COLO829 (cell line): ENCODE data around the gene NPIPB8.
"Not testable (repeated sequence)": the region's sequence is repeated elsewhere in the genome, so short reads cannot be mapped to it uniquely, and the experiment has no call there.

Experiments
- DNase-seq: peaks from one replicate; pipeline ENCODE4 v3.0.0; 2012; ENCODE audit warnings: low spot score

Gene NPIPB8

DNA sequence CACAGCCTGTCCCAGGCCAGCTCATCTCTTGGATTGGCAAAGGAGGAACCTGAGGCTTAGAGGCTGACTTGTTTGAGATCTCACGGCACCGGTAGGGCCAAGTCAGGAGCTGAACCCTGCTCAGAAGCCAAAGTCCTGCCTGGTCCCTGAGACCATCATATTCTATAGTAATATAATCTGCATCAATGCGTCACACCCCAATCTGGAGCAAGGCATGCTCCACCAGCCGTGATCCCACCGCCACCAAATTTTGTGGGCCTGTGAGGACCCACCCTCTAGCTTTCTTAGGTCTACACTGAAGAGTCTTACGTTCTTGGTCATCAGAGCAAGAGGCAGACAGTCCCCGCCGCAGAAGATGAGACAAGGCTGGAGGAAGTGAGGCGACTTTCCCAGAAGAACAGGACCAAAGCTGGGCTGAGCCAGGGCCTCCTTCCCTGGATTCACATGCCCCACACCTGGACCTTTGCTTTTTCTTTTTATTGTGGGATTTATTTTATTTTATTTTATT lies 30.7 kb upstream of the NPIPB8 start:
- no peak for DNase-seq

DNA sequence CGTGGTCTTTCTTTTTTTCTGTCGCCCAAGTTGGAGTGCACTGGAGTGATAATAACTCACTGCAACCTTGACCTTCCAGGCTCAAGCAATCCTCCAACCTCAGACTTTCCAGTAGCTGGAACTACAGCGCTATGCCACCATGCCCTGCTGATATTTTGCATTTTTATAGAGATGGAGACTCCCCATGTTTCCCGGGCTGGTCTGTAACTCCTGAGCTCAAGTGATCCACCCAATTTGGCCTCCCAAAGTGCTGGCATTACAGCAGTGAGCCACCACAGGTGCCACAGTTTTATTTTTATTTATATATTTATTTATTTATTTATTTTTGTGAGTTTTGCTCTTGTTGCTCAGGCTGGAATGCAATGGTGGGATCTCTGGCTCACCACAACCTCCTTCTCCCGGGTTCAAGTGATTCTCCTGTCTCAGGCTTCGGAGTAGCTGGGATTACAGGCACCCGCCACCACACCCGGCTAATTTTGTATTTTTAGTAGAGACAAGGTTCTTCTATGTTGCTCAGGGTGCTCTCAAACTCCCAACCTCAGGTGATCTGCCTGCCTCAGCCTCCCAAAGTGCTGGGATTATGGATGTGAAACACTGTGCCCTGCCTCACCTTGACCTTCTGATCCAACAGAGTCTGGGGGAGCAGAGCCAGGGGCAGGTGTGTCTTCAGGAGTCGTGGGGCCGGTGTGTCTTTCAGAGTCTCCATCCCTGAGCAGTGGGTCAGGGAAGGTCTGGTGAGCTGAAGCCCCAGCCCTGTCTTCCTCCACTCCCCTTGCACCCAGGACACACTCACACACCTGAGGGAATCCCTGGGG lies 30.0 kb upstream of the NPIPB8 start:
- not testable (repeated sequence) for DNase-seq

DNA sequence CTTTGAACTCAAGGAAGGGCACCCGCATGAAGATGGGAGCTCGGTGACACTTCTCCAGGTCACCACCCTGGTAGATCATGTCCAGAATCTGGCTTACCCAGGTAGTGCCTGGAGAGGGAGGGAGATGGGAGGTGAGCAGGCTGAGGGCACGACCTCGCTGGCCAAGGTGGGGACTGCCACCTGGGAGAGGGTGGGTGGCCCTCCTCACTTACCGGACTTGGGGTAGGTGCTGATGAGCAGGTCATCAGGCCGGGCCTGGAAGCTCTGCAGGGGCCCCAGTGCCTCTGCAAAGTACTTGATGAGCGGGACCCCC lies 29.4 kb upstream of the NPIPB8 start:
- DNase-seq, result not testable (repeated sequence)

DNA sequence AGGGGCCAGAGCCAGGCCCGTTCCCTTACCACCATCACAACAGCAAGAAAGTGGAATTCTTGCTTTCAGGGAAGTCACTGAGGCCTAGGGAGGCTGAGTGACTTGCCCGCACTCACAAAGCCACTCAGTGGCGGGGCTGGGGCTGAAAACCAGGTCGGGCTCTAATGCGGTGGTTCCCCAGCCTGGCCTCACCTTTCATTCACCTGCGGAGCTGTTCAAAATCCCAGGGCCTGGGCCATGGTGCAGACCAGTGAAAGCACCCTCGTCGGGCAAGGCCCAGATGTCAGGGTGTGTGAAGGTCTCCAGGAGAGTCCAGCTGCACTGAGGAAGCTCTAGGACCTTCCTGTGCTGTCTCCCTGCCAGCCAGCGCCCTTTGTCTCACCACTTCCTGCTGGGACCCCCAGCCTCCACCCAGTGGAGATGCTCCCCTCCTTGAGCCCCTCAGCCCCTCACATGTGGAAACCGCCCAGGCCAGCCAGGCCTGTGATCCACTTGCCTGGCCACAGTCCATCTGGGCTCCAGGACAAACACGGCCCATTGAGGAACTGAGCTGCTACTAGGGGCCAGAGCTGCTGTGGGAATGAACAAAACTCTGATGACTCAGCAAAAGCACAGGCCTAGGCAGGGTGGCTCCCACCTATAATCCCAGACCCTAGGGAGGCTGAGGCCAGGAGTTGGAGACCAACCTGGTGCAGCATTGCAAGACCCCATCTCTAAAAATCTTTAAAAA lies 28.8 kb upstream of the NPIPB8 start:
- not testable (repeated sequence) for DNase-seq

DNA sequence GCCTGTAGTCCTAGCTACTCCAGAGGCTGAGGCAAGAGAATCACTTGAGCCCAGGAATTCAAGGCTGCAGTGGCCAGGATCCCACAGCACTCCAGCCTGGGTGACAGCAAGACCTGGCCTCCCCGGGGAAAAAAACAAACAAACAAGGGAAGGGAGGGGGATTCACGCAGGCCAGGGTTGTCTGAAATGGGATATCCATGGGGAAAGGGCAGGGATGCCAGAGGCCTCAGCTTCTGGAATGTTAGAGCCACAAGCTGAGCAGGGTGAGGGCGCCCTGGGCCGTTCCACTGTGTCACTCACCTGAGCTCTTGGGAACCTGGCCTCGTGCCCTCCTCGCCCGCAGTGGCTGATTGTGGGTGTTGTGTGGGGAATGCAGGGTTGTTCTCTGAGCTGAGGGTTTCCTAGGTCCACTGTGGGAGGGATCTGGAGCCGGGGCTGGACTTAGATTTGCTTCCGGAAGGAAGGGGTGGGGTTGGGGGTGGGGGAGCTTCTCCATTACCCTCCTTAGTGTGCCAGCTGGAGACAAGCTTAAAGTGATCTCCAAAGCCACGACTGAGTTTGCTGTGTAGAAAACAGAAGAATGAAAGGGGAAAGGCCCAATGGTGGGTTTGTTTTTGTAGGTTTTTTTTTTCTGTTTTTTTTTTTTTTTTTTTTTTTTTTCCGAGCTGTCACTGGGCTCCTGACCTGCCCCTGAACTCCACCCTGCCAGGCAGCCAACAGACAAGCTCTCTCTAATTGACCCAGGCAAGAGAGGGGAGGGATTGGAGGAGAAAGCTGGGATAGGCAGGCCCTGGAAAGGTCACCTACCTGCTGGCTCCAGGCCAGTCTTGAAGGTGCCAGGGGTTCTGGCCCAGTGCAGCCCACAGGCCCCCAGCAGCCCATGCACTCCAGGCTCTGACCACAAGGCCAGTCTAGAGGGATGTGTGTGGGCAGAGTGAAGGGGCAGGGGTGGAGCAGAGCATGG lies 28.0 kb upstream of the NPIPB8 start, which contains the start of gene SULT1A1:
Gene SULT1A1 (minus strand): TSS at position 414 of the 964 bp plus-strand sequence. CDS start 1,189 bp downstream, outside the sequence.
- DNase-seq, result no peak

DNA sequence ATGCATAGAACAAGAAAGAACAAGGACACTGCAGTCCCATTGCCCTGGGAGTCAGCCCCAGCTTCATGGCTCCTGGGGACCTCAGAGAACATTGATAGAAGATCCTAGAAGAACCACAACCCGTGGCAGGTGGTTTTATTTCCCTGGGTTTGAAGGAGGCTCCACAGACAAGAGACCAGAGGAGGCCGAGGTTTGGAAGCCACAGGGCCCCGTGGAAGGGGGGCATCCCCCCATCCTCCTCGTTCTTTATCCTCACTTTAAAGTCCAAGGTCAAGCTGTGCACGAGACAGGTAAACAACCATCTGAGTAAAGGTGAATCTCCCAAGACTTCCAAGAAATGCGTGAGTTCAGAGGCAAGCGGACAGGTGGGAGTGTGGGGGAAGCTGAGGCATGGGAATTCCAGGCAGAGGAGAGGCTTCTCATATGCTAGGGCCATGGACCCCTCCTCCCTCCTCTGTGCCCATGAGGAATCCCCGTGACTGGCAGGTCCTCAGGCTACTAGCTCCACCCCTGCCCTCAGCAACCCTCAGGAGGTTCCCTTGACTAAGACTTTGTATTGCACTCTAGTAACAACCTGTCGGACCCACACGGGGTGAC lies 27.2 kb upstream of the NPIPB8 start:
- no peak for DNase-seq

DNA sequence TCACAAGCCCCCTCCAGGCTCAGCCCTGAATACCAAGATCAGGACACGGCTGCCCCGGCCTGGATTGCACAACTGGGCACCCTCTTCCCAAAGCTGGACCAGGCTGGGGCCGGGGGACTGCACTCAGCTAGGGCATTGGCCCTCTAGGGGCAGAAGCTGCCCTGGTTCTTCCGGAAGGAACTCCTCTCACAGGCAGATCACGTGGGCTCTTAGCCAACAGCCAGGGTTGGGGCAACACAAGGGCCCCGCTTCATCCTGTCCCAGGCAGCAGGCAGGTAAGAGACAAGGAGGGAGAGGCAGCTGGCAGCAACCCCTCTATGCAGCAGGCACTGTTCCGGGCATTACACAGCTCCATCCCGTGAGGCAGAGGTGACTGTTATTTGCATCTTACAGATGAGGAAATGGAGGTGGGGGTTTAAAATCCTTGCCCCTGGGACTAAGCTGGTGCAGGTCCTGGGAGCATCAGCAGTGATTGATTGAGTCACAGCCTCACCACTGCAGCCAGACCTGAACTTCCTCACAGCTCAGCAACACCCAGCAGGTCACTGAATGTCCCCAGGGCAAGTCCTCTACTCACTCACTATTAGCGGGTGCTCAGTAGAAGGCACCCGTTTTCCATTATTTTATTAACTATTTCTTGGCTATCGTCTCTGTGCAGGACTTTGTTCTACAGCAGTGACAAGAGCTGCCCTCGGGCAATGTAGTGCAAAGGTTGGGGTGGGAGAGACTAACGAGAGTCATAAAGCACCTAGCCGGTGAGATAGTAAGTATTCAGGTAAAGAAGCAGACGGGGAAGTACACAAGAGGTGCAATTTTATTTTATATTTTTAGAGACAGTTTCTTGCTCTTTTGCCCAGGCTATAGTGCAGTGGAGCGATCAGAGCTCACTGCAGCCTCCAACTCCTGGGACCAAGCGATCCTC lies 25.2 kb upstream of the NPIPB8 start:
- not testable (repeated sequence) for DNase-seq

DNA sequence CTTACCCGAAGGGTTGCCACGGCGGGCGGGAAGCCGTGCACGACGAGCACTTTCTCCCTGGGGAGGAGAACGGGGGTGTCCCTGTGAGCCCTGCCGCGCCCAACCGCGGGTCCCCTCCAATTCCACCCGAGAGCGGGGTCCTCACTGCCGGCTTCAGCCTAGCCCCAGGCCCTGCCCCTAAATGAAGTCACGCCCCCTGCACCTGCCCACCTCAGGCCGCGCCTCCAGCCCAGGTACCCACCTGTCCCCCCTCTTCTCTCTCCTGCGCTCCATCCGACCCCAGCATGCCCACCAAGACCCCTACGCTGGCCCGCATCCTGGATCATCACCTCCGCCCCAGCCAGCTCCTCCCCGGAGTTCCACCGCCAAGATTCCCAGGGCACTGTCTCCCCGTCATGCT lies 24.0 kb upstream of the NPIPB8 start:
- DNase-seq, result not testable (repeated sequence)

DNA sequence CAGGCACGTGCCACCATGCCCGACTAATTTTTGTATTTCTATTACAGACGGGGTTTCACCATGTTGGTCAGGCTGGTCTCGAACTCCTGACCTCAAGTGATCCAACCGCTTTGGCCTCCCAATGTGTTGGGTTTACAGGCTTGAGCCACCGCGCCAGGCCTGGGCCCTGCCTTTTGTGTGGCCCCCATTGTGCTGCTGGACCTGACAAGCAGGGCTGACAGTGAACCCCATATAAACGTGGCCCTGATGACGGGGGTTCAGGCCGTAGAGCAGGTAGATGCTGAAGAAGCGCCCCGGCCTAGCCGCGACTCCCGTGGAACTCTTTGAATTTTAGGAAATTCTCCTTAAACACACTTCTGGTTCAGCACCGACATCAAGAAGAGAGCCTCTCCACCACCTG lies 23.3 kb upstream of the NPIPB8 start:
- DNase-seq, result not testable (repeated sequence)

DNA sequence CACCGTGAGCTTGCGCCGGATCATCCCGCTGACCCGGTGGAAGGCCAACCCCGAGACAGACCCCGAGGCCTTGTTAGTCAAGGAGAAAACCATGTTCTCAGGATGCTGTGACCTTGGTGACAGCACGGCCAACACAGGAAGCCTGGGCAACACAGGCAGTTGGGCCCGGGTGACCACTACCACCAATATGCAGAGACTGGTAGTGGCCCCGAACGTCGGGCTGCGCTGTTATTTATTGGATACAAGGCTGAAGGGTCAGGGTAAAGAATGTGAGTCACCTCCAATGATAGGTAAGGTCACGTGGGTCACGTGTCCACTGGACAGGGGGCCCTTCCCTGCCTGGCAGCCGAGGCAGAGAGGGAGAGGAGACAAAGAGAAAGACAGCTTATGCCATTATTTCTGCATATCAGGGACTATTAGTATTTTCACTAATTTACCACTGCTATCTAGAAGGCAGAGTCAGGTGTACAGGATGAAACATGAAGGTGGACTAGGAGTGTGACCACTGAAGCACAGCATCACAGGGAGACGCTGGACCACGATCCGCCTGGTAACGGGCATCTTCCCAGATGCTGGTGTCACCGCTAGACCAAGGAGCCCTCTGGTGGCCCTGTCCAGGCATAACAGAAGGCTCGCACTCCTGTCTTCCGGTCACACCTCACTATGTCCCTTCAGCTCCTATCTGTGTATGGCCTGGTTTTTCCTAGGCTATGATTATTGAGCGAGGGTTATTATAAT lies 22.2 kb upstream of the NPIPB8 start:
- not testable (repeated sequence) for DNase-seq

DNA sequence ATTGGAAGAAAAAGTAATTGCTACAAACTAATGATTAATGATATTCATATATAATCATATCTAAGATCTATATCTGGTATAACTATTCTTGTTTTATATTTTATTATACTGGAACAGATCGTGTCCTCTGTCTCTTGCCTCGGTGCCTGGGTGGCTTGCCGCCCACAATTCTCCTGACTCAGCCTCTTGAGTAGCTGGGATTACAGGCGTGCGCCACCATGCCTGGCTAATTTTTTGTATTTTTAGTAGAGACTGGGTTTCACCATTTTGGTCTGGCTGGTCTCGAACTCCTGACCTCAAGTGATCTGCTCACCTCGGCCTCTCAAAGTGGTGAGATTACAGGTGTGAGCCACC lies 21.7 kb upstream of the NPIPB8 start:
- not testable (repeated sequence) for DNase-seq

DNA sequence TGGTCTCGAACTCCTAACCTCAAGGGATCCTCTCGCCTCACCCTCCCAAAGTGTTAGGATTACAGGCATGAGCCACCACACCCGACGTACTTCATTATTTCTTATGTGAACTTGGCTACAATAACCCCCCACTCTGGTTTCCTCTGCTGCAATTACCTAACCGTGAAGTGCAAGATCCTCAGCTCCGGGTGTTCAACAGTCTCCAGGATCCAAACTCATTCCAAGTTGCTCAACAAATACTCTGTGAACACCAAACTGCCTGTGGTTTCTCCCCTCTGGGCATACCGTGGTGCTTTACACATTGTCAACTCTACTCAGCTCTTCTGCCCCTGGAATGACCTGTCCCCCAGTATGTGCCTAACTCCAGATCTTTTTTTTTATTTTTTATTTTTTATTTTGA lies 21.2 kb upstream of the NPIPB8 start:
- DNase-seq, result no peak

DNA sequence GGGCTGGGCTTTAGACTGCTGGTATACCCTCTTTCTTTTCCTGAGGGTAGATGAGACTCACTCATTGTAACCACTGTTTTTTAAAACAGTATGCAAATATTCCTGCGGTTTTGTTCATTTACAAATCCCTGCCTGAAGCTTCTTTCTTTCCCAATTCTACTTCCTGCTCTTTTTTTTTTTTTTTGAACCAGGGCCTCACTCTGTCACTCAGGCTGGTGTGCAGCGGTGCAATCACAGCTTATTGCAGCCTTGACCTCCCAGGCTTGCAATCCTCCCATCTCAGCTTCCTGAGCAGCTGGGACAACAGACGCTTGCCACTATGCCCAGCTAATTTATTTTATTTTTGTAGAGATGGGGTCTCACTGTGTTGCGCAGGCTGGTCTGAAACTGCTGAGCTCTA lies 20.0 kb upstream of the NPIPB8 start:
- DNase-seq, result no peak

DNA sequence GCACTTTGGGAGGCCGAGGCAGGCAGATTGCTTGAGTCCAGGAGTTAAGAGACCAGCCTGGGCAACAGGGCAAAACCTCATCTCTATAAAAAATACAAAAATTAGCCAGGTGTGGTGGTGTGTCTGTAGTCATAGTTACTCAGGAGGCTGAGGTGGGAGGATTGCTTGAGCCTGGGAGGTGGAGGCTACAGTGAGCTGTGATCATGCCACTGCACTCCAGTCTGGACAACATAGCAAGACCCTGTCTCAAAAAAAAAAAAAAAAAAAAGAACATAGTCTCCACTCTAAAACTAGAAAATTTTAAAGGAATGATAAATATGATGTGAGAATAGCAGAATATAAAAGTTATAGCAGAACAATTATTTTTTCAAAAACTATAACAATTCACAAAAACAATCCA lies 17.5 kb upstream of the NPIPB8 start:
- DNase-seq, result not testable (repeated sequence)

DNA sequence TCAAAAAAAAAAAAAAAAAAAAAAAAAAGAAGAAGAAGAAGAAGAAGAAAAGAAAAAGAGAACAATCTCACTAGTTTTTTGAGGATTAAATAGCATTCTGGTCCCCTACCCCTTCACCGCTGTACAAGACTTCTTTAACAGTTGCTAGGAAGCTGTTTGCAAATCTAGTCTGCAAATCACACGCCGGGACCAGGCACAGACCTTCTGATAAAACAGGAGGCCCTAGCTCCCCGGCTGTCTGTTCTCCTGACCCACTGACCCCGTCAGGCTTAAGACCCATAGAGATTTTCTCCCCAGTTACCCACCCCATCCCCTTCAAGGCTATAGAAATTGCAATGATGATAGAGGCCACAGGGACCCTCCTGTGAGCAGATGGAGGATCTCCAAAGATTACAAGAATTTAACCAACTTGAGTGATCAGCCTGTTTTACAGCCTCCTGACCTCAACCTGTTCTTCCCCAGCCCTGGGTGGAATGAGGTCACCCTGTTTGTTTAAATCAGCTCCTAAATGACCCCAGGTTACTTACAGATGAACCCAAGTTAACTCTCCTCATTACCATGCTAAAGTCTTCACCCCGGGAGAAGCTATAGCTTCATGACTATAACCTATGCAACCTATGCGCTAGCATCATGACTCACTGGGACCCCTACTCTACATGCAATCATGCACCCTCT lies 16.2 kb upstream of the NPIPB8 start:
- no peak for DNase-seq

DNA sequence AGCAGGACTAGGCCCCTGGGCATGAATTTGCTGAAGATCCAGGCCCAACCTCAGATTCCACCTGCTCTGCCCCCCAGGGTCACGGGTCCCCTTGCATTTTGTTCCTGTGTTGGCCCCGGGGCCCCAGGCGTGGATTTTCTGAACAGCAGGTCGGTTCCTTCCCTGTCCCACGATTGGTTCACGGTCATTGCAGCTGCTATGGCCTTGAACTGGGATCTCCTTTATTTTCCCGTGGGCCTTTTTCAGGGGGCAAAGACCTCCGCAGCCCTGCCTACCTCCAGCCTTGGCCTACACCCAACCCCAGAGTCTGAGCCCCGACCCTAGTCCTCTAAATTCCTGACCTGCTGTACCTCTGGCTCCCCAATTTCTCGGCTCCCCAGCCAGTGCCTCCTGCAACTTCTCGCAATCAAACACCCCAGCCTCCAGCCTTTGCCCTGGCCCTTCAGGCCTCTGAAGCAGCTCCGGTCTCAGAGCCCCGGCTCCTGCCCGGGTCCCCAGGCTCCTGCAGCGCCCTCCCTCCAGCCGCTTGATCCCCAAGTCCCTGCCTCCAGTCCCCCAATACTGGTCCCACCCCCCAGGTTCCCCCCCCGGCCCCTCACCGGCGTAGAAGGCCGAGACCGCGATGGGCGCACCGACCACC lies 15.2 kb upstream of the NPIPB8 start:
- DNase-seq, result not testable (repeated sequence)

DNA sequence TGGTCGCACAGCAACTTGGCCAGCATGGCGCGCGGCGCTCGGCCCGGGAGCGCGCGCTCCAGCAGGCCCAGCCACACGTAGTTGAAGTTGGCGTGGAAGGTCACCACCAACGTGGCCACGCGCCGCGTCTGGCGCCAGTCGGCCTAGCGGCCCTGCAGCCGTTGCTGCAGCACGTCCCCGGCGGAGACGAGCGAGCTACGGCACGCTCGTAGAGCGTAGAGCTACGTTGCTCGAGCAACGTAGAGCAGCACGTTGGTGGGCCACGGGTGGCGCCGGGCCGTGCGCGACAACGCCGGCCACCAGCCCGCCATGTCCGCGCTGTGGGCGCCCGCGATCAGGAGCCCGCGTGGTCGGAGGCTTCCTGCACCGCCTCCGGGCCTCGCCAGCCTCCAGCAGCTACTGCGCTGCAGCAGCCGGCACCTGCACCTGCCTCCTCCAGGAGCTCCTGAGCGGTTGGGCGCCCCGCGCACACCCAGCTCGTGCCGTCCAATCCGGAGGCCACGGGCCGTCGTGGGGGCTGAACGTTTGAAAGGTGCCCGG lies 14.6 kb upstream of the NPIPB8 start:
- no peak for DNase-seq

DNA sequence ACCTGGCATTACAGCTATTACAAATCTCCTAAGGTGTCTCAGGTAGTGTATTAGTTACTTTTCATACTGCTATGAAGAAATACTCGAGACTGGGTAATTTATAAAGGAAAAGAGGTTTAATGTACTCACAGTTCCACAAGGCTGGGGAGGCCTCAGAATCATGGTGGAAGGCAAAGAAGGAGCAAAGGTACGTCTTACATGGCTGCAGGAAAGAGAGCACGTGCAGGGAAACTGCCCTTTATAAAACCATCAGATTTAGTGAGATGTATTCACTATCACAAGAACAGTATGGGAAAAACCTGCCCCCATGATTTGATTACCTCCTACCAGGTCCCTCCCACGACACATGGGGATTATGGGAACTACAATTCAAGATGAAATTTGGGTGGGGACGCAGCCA lies 7.0 kb upstream of the NPIPB8 start:
- not testable (repeated sequence) for DNase-seq
